Suprapubic skin (tissue), 4 donors: ENCODE measurements around the gene AADAC. TPM values are rescaled to one million over a fixed set of nuclear protein-coding genes. Genes with fewer than 3 reads are reported as not detected.
"Not testable (repeated sequence)": the region's sequence is repeated elsewhere in the genome, so short reads cannot be mapped to it uniquely, and the experiment has no call there.

ENCODE experiments used
- DNase-seq, 2 donors: peaks; one replicate each; pipeline ENCODE4 v3.0.0-alpha.2; 2019; ENCODE audit warnings: low spot score in 2 of 2
- H3K27ac ChIP-seq: fragments of 200-600 bp; sonication (generic); one replicate; pipeline ENCODE4 v1.5.1; 2019
- H3K27me3 ChIP-seq: fragments of 200-600 bp; sonication (generic); one replicate; pipeline ENCODE4 v1.5.1; 2019
- H3K36me3 ChIP-seq: fragments of 200-600 bp; sonication (generic); one replicate; pipeline ENCODE4 v1.5.1; 2019
- H3K4me1 ChIP-seq: fragments of 200-600 bp; sonication (generic); one replicate; pipeline ENCODE4 v1.5.1; 2019
- H3K4me3 ChIP-seq: fragments of 200-600 bp; sonication (generic); one replicate; pipeline ENCODE4 v1.5.1; 2019; ENCODE audit warnings: mild to moderate bottlenecking
- H3K9me3 ChIP-seq: fragments of 200-600 bp; sonication (generic); one replicate; pipeline ENCODE4 v1.5.1; 2019
- CTCF ChIP-seq, 2 donors: fragments of 200-600 bp in 1 of 2; fragments of 450-650 bp in 1 of 2; sonication (generic) in 1 of 2; IDR thresholded peaks; one replicate each; pipeline ENCODE4 v1.5.1; 2016 to 2019; ENCODE audit warnings: antibody characterized with exemption in 2 of 2, mild to moderate bottlenecking in 1 of 2, moderate library complexity in 1 of 2
- EP300 ChIP-seq: sonication (generic); formaldehyde crosslinking; IDR thresholded peaks from one replicate; pipeline ENCODE4 v1.6.1; 2017; ENCODE audit warnings: antibody characterized with exemption
- POLR2A ChIP-seq, 2 donors: fragments of 450-650 bp; IDR thresholded peaks; one replicate each; pipeline ENCODE4 v1.6.1; 2017; ENCODE audit warnings: antibody characterized with exemption in 2 of 2, mild to moderate bottlenecking in 2 of 2, moderate library complexity in 2 of 2
- POLR2AphosphoS5 ChIP-seq, 3 donors: sonication (generic); formaldehyde crosslinking; IDR thresholded peaks; one replicate each; pipeline ENCODE4 v1.6.1; 2017; ENCODE audit warnings: antibody characterized with exemption in 3 of 3
- WGBS: methylation state at CpG from one replicate; pipeline ENCODE4 v1.1.5; 2018; 5-methylcytosine and 5-hydroxymethylcytosine counted together
- total RNA-seq, 4 donors: library from RNA; depleted of rRNA; stranded (reverse); fragments of >200 nt; gene quantifications; one replicate each; pipeline ENCODE4 v1.1.0, GENCODE V29; 2016

The AADAC gene
- total RNA-seq, 4 donors from 2014 or later = 2.7 to 19.1 (median 14.0) TPM

- DNase-seq = no peak
- TF ChIP-seq EP300 (no peak), POLR2A (IDR thresholded peaks at IDR 0.05) (no peak), POLR2AphosphoS5 (IDR thresholded peaks at IDR 0.05) (no peak), CTCF (IDR thresholded peaks at IDR 0.05) (no peak)
- no peaks in the 10 kb centered on the region for H3K4me1 ChIP-seq
- H3K36me3 ChIP-seq = no peaks in the 10 kb centered on the region
- H3K27ac ChIP-seq = no peak within 1 kb of the TSS
- H3K4me3 ChIP-seq = no peak within 1 kb of the TSS
- H3K27me3 ChIP-seq = no peaks in the 10 kb centered on the region
- no peaks in the 10 kb centered on the region for H3K9me3 ChIP-seq
Measured at GRCh38 chr3:151873398-151873797, 59.5 kb downstream of the AADAC start, which contains the start of gene SUCNR1. SUCNR1 (plus strand) TSS chr3:151873643; CDS start chr3:151879893, 6,250 bp downstream.

GRCh38 chr3:151874079-151874478, 60.2 kb downstream of the AADAC start:
- H3K4me3 ChIP-seq, H3K9me3 ChIP-seq: not testable (repeated sequence)

GRCh38 chr3:151875759-151876158, 61.8 kb downstream of the AADAC start:
- Histone ChIP-seq H3K4me3 (no peak overlapping the region), H3K4me1 (no peaks in the 10 kb centered on the region), H3K27me3 (no peaks in the 10 kb centered on the region), H3K36me3 (no peaks in the 10 kb centered on the region), H3K9me3 (no peaks in the 10 kb centered on the region), H3K27ac (no peak overlapping the region)
- TF ChIP-seq POLR2AphosphoS5 (IDR thresholded peaks at IDR 0.05) = no peak
- no peak for TF ChIP-seq CTCF (IDR thresholded peaks at IDR 0.05)
- TF ChIP-seq EP300 = no peak
- TF ChIP-seq POLR2A (IDR thresholded peaks at IDR 0.05) = no peak
- WGBS = 62% methylated on average over 3 of the region's 3 CpGs
- no peak for DNase-seq

More at GRCh38 chr3:151874079-151874478, 60.2 kb downstream of the AADAC start:
- WGBS = 86% methylated on average over 5 of the region's 5 CpGs
- H3K27ac ChIP-seq, H3K27me3 ChIP-seq, H3K4me1 ChIP-seq, DNase-seq, H3K36me3 ChIP-seq: not testable (repeated sequence)

GRCh38 chr3:151877269-151877668, 63.4 kb downstream of the AADAC start:
- TF ChIP-seq EP300 = no peak
- TF ChIP-seq POLR2A (IDR thresholded peaks at IDR 0.05) = no peak
- no peak for TF ChIP-seq POLR2AphosphoS5 (IDR thresholded peaks at IDR 0.05)
- TF ChIP-seq CTCF (IDR thresholded peaks at IDR 0.05) = no peak
- Histone ChIP-seq H3K4me1 (no peaks in the 10 kb centered on the region), H3K9me3 (no peaks in the 10 kb centered on the region), H3K27ac (no peak overlapping the region), H3K4me3 (no peak overlapping the region), H3K36me3 (no peaks in the 10 kb centered on the region), H3K27me3 (no peaks in the 10 kb centered on the region)
- no peak for DNase-seq
- 88% methylated on average over 2 of the region's 2 CpGs for WGBS

Other genes starting within 250 kb of the AADAC start
- 10 to 100 TPM; 23.9 to 73.3 (median 49.6) TPM for gene AADACL2, start 80.2 kb upstream of the AADAC start, total RNA-seq
- 1 to 10 TPM in 3 of 4 donors, under 1 TPM in 1; 0.79 to 2.2 (median 1.4) TPM for gene SUCNR1, start 59.5 kb downstream of the AADAC start, total RNA-seq